ENCODE results near the gene DGKH. TPM values are rescaled to one million over a fixed set of nuclear protein-coding genes. Genes with fewer than 3 reads are reported as not detected.

Gene DGKH
- total RNA-seq, 1 donor from 2014 or later: 17.9 TPM

GRCh38 chr13:42106998-42107397, 58.5 kb downstream of the DGKH start:
- no peak for TF ChIP-seq CTCF (IDR thresholded peaks at IDR 0.05; ENCODE audit: insufficient read depth, low read length, poor library complexity, severe bottlenecking)
- Histone ChIP-seq H3K4me3 (ENCODE audit: low read depth, low read length) (no peak overlapping the region), H3K36me3 (ENCODE audit: control insufficient read depth, insufficient read depth, low read length) (no peaks in the 10 kb centered on the region), H3K27me3 (ENCODE audit: control insufficient read depth, insufficient read depth, low read length) (no peaks in the 10 kb centered on the region)
- DNase-seq (ENCODE audit: low read depth): no peak

GRCh38 chr13:42107421-42107820, 59.0 kb downstream of the DGKH start:
- DNase-seq (ENCODE audit: low read depth): no peak
- Histone ChIP-seq H3K36me3 (ENCODE audit: control insufficient read depth, insufficient read depth, low read length) (no peaks in the 10 kb centered on the region), H3K27me3 (ENCODE audit: control insufficient read depth, insufficient read depth, low read length) (no peaks in the 10 kb centered on the region), H3K4me3 (ENCODE audit: low read depth, low read length) (no peak overlapping the region)
- no peak for TF ChIP-seq CTCF (IDR thresholded peaks at IDR 0.05; ENCODE audit: insufficient read depth, low read length, poor library complexity, severe bottlenecking)

GRCh38 chr13:42108217-42108616, 59.8 kb downstream of the DGKH start:
- Histone ChIP-seq H3K36me3 (ENCODE audit: control insufficient read depth, insufficient read depth, low read length) (no peaks in the 10 kb centered on the region), H3K27me3 (ENCODE audit: control insufficient read depth, insufficient read depth, low read length) (no peaks in the 10 kb centered on the region), H3K4me3 (ENCODE audit: low read depth, low read length) (no peak overlapping the region)
- no peak for TF ChIP-seq CTCF (IDR thresholded peaks at IDR 0.05; ENCODE audit: insufficient read depth, low read length, poor library complexity, severe bottlenecking)
- DNase-seq (ENCODE audit: low read depth): no peak

- DNase-seq (ENCODE audit: low read depth): no peak
- no peaks in the 10 kb centered on the region for H3K36me3 ChIP-seq (ENCODE audit: control insufficient read depth, insufficient read depth, low read length)
- no peak for TF ChIP-seq CTCF (IDR thresholded peaks at IDR 0.05; ENCODE audit: insufficient read depth, low read length, poor library complexity, severe bottlenecking)
- H3K27me3 ChIP-seq (ENCODE audit: control insufficient read depth, insufficient read depth, low read length): no peaks in the 10 kb centered on the region
- no peak overlapping the region for H3K4me3 ChIP-seq (ENCODE audit: low read depth, low read length)
Observed at GRCh38 chr13:42109957-42110356, 61.5 kb downstream of the DGKH start.

DNA sequence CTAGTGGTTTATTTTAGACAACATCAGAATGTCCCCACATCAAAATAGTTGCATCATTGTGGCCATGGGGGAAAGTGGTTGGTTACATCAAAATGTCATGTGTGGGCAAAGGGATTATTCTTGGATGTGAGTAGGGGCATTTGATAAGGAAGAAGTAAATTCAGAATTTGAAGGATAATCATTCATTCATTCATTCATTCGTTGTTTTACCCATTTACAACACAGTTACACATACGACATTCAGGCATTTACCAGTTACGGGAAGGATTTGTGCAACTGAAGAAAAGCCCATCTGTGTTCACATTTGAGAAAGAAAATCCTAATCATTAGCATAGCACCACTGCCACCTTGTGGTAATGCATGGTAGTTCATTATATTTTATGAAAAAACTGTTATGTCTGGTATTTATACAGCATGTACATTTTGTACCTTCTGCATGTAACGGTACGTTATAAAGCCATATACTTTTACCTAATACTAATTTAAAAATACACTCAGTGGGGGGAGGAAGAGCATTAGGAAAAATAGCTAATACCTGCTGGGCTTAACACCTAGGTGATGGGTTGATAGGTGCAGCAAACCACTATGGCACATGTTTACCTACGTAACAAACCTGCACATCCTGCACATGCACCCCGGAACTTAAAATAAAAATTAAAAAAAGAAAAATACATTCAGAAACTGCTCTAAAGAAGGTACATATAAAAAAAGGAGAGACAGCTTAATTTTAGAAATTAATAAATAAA, 62.1 kb downstream of the DGKH start:
- no peak for DNase-seq (ENCODE audit: low read depth)
- TF ChIP-seq CTCF (IDR thresholded peaks at IDR 0.05; ENCODE audit: insufficient read depth, low read length, poor library complexity, severe bottlenecking): peak; percentile 62
- no peaks in the 10 kb centered on the region for H3K36me3 ChIP-seq (ENCODE audit: control insufficient read depth, insufficient read depth, low read length)
- no peaks in the 10 kb centered on the region for H3K27me3 ChIP-seq (ENCODE audit: control insufficient read depth, insufficient read depth, low read length)
- H3K4me3 ChIP-seq (ENCODE audit: low read depth, low read length): no peak overlapping the region

DNA sequence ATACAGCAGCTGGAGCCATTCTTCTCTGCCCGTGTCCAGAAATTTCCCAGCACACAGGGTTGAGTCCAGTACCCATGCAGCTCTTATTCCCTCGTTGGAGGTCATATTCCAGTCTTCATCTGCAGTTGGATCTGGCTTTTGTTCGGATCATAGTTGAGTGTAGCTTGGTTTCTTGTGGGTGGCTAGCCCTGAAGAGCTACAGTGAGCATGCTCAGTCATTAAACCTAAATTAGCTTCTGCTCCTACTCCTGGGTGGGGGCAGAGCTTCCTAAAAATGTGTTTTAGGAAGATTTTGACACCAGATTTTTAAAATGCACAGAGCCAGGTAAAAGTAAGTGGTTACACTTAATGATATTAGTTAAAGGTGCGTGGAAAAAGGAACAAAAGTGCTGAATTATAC, 64.4 kb downstream of the DGKH start:
- TF ChIP-seq CTCF (IDR thresholded peaks at IDR 0.05; ENCODE audit: insufficient read depth, low read length, poor library complexity, severe bottlenecking): no peak
- Histone ChIP-seq H3K36me3 (ENCODE audit: control insufficient read depth, insufficient read depth, low read length) (no peaks in the 10 kb centered on the region), H3K4me3 (ENCODE audit: low read depth, low read length) (no peak overlapping the region), H3K27me3 (ENCODE audit: control insufficient read depth, insufficient read depth, low read length) (no peaks in the 10 kb centered on the region)
- no peak for DNase-seq (ENCODE audit: low read depth)

Data from kidney epithelial cell (primary cell).